SU-DHL-6 (cell line): ENCODE data around the gene TMEM204.

Experiments
- CTCF ChIP-seq: fragments of 200-600 bp; sonication (generic); IDR thresholded peaks from one replicate; pipeline ENCODE4 v1.5.1; 2017; ENCODE audit warnings: antibody characterized with exemption, mild to moderate bottlenecking, low read length, moderate library complexity; ENCODE audit not compliant: insufficient read depth, poor library complexity, severe bottlenecking
- EZH2phosphoT487 ChIP-seq: fragments of 200-600 bp; sonication (generic), shearing (Covaris generic); conservative IDR thresholded peaks from 2 replicates; pipeline ENCODE4 v1.6.1; 2018; ENCODE audit warnings: mild to moderate bottlenecking, antibody characterized with exemption, low read length, moderate library complexity, mixed read lengths

- TF ChIP-seq EZH2phosphoT487 (no peak), CTCF (no peak)
These were observed 17.2 kb downstream of the TMEM204 start for GRCh38 chr16:1550696-1551095.
